Choroid plexus epithelial cell (primary cell): ENCODE data around the gene IL31.
A peak's percentile ranks its signal among the peaks of the same experiment; 100 is the strongest.
"Not testable (repeated sequence)": the region's sequence is repeated elsewhere in the genome, so short reads cannot be mapped to it uniquely, and the experiment has no call there.

Experiments
- DNase-seq: peaks from one replicate; pipeline ENCODE4 v3.0.0-alpha.2; 2010; ENCODE audit warnings: low read depth
- H3K4me3 ChIP-seq: 2 replicates; pipeline ENCODE4 v1.5.1; 2011; ENCODE audit warnings: low read depth, mild to moderate bottlenecking, control low read depth, low read length, moderate library complexity
- CTCF ChIP-seq: conservative IDR thresholded peaks from 2 replicates; pipeline ENCODE4 v1.5.1; 2011; ENCODE audit warnings: low read depth, mild to moderate bottlenecking, control low read depth, inconsistent platforms, low read length, moderate library complexity

Gene IL31

DNA sequence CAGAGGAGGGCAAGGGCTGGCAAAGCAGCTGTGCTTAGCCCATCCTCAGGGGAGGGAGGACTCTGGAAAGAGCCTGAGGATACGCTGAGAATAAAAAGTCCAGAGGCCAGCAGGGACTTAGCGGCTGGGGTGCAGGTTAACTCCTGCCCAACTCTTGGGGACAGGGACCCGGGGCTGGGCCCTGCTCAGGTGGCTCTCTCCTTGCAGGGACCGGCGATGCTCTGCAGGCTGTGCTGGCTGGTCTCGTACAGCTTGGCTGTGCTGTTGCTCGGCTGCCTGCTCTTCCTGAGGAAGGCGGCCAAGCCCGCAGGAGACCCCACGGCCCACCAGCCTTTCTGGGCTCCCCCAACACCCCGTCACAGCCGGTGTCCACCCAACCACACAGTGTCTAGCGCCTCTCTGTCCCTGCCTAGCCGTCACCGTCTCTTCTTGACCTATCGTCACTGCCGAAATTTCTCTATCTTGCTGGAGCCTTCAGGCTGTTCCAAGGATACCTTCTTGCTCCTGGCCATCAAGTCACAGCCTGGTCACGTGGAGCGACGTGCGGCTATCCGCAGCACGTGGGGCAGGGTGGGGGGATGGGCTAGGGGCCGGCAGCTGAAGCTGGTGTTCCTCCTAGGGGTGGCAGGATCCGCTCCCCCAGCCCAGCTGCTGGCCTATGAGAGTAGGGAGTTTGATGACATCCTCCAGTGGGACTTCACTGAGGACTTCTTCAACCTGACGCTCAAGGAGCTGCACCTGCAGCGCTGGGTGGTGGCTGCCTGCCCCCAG is 32.3 kb upstream of the IL31 start:
- no peak for DNase-seq
- TF ChIP-seq CTCF = no peak
- no peak overlapping the region for H3K4me3 ChIP-seq

DNA sequence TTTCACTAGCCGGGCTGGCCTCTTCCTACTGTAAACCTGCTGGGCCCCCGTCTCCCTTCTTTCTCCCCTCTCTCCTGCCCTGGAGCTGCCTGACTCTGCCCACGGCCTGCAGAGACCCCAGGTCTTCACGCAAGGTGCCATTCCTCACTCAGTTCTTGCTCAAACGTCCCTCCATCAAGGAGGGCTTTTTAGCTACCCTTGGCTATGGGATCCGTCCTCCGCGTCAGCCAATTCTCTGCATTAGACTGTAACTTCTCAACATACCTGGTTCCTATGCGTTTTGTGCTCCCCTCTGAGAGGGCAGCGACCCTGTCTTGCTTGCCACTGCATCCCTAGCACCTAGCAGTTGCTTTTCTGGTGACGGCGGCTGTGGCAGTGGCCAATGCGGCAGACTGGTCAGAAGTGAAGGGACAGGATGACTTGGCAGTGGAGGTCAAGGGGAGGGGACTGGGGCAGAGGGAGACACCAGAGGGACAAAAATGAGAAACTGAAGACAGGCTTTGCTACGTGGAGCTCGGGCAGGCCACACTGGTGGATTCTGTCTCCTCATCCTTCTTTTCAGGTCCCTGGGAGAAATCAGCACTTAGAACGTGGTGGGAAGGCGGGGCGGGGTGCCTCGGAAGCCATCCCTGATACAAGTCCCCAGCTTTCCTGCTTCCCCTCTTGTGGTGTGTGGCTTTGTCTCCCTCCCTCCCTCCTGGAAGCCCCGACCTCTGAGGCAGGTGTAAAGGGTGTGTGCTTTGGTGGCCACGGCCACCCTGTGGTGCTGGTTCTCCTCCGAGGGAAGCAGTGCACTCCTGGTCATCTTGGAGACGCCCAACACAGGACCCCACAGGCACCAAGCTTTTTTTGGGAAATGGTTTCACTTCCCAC is 31.3 kb upstream of the IL31 start:
- no peak for DNase-seq
- no peak overlapping the region for H3K4me3 ChIP-seq
- no peak for TF ChIP-seq CTCF

DNA sequence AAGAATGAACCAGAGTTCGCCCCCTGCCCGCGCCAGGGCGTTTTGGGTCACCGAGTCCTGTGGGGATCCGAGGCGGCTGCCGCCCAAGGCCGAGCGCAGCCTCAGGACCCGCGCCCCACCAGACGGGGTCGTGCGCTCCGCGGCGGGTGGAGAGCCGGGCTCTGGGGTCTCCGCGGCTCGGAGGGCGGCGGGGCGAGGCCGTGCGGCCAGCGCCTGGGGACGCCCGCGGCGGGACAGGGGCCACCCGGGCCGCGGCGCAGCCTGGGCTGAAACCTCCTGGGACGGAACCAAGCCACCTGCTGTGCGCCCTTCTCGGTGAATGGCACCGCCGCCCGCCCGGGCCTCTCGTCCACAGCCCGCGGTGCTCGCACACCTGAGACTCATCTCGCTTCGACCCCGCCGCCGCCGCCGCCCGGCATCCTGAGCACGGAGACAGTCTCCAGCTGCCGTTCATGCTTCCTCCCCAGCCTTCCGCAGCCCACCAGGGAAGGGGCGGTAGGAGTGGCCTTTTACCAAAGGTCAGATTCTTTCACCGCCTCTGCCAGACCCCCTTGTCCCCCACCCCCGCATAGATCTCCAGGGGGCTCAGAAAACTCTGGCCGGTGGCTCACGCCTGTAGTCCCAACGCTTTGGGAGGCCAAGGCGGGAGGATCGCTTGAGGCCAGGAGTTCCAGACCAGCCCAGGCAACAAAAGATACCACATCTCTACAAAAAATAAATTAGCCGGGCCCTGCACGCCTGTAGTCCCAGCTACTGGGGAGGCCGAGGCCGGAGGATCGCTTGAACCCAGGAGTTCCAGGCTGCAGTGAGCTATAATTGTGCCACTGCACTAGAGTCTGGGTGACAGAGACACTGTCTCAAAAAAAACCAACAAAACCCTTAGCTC is 30.4 kb upstream of the IL31 start:
- no peak for TF ChIP-seq CTCF
- no peak for DNase-seq
- peak overlapping the region; percentile 42 for H3K4me3 ChIP-seq

DNA sequence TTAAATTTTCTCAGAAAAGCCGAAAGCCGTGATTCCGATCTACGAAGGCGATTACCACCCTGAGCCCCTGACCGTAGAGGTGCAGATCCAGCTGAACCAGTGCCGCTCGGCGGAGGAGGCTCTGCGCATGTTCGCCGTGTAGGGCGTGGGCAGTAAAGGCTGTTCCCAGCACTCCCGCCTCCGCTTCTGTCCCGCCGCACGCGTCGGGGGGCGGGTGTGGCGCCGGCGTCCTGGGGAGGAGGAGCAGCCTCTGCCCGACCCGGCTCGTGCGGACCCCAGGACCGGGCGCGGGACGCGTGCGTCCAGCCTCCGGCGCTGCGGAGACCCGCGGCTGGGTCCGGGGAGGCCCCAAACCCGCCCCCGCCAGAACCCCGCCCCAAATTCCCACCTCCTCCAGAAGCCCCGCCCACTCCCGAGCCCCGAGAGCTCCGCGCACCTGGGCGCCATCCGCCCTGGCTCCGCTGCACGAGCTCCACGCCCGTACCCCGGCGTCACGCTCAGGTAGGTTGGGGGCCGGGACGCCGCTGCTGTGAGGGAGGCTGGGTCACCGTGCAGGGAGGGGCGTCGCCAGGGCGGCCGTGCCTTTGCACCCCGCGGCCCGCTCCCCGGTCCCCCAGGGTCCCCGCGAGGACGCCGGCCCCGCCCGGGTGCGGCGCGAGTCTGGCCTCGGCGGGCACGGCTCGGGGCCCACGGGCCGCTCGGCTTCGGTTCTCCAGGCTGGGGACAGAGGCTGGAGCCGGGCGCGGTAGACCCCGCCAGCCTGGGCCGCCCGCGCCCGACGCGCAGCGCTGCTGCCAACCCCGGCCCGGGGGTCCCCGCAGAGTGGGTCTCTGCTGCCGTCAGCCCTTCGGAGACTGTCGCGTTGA is 29.5 kb upstream of the IL31 start, which contains the start of gene B3GNT4:
Gene B3GNT4, plus strand, starts transcription at position 409 of the 866 bp plus-strand sequence. CDS start 910 bp downstream, outside the sequence.
- no peak for TF ChIP-seq CTCF
- DNase-seq = peak; percentile 44
- peak within 1 kb of the TSS; percentile 58 for H3K4me3 ChIP-seq

GRCh38 chr12:122202811-122203210 is 28.8 kb upstream of the IL31 start:
- H3K4me3 ChIP-seq = peak overlapping the region; percentile 58
- not testable (repeated sequence) for DNase-seq

DNA sequence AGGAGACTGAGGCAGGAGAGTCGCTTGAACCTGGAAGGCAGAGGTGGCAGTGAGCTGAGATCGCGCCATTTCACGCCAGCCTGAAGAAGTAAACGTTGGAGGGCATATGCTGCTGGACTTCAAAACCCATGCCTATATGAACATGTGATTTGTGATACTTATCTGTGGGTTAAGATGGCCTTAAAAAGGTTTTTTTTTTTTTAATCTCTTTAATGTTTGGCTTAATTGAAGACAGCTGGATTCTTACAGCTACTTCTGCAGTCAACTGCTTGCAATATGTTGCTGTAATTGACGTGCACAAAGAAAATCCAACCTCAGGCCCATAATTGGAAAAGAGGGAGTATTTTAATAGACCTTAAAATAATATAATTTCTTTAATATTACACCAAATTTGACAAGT is 28.0 kb upstream of the IL31 start:
- no peak overlapping the region for H3K4me3 ChIP-seq
- TF ChIP-seq CTCF = no peak
- DNase-seq = no peak
